Astrocyte (in vitro differentiated cells and primary cell): ENCODE results near the gene TERT. TPM values are rescaled to one million over a fixed set of nuclear protein-coding genes. Genes with fewer than 3 reads are reported as not detected.

Experiments used
- DNase-seq: peaks from one replicate; pipeline ENCODE4 v3.0.0-alpha.2; 2010; ENCODE audit warnings: low read depth
- FAIRE-seq: peaks from 2 replicates; lab custom pipeline; 2011; peaks lifted over from hg19 to GRCh38; lab: Jason Lieb, UNC
- H2AFZ ChIP-seq: 2 replicates; pipeline ENCODE4 v1.6.0; 2012; ENCODE audit warnings: low read depth, low read length, inconsistent platforms
- H3K27ac ChIP-seq: 2 replicates; pipeline ENCODE4 v1.5.1; 2011; ENCODE audit warnings: low read depth, low read length, inconsistent platforms
- H3K27me3 ChIP-seq: 2 replicates; pipeline ENCODE4 v1.6.0; 2011; ENCODE audit warnings: low read length, inconsistent platforms; ENCODE audit not compliant: insufficient read depth
- H3K36me3 ChIP-seq: 2 replicates; pipeline ENCODE4 v1.5.1; 2011; ENCODE audit warnings: low read length, inconsistent platforms; ENCODE audit not compliant: insufficient read depth
- H3K4me1 ChIP-seq: 2 replicates; pipeline ENCODE4 v1.5.1; 2011; ENCODE audit warnings: low read length, inconsistent platforms; ENCODE audit not compliant: insufficient read depth
- H3K4me2 ChIP-seq: 2 replicates; pipeline ENCODE4 v1.6.0; 2012; ENCODE audit warnings: low read length, inconsistent platforms
- H3K4me3 ChIP-seq: 2 replicates; pipeline ENCODE4 v1.5.1; 2011; ENCODE audit warnings: low read depth, mild to moderate bottlenecking, low read length, inconsistent platforms; ENCODE audit not compliant: insufficient read depth
- H3K79me2 ChIP-seq: 2 replicates; pipeline ENCODE4 v1.6.0; 2012; ENCODE audit warnings: mild to moderate bottlenecking, low read length, inconsistent platforms; ENCODE audit not compliant: insufficient read depth
- H3K9ac ChIP-seq: 2 replicates; pipeline ENCODE4 v1.6.0; 2012; ENCODE audit warnings: mild to moderate bottlenecking, low read length, inconsistent platforms
- H3K9me3 ChIP-seq: 2 replicates; pipeline ENCODE4 v1.5.1; 2012; ENCODE audit warnings: low read depth, mild to moderate bottlenecking, low read length, inconsistent platforms; ENCODE audit not compliant: insufficient read depth
- H4K20me1 ChIP-seq: 2 replicates; pipeline ENCODE4 v1.6.0; 2012; ENCODE audit warnings: low read length, inconsistent platforms; ENCODE audit not compliant: insufficient read depth
- H3K27ac Mint-ChIP-seq: one replicate; pipeline ENCODE4 v1.8.0; 2021; ENCODE audit warnings: mild to moderate bottlenecking, mixed read lengths; ENCODE audit not compliant: unreplicated experiment
- H3K27me3 Mint-ChIP-seq: one replicate; pipeline ENCODE4 v1.8.0; 2021; ENCODE audit warnings: low read depth, mixed read lengths; ENCODE audit not compliant: unreplicated experiment
- H3K36me3 Mint-ChIP-seq: one replicate; pipeline ENCODE4 v1.8.0; 2021; ENCODE audit warnings: low read depth, mixed read lengths; ENCODE audit not compliant: unreplicated experiment
- H3K4me1 Mint-ChIP-seq: one replicate; pipeline ENCODE4 v1.8.0; 2021; ENCODE audit warnings: low read depth, mixed read lengths; ENCODE audit not compliant: unreplicated experiment
- H3K4me3 Mint-ChIP-seq: one replicate; pipeline ENCODE4 v1.8.0; 2021; ENCODE audit warnings: mild to moderate bottlenecking, moderate library complexity, mixed read lengths; ENCODE audit not compliant: unreplicated experiment
- H3K9me3 Mint-ChIP-seq: one replicate; pipeline ENCODE4 v1.8.0; 2021; ENCODE audit warnings: mild to moderate bottlenecking, mixed read lengths; ENCODE audit not compliant: unreplicated experiment
- EZH2 ChIP-seq: IDR thresholded peaks from 2 replicates; pipeline ENCODE4 v1.6.1; 2012; ENCODE audit warnings: mild to moderate bottlenecking, low read length, inconsistent platforms; ENCODE audit not compliant: insufficient read depth
- total RNA-seq: library from RNA; stranded (reverse); gene quantifications from 2 replicates; pipeline ENCODE4 v1.2.1, GENCODE V29; 2021
- TF ChIP-seq, protein P1 (sequence below): IDR thresholded peaks from 2 replicates; pipeline ENCODE4 v1.5.1; 2011; ENCODE audit warnings: low read depth, mild to moderate bottlenecking, inconsistent platforms, low read length, moderate library complexity; ENCODE audit not compliant: insufficient read depth

Gene TERT
- total RNA-seq, 1 donor from 2014 or later = 0.50 TPM

DNA sequence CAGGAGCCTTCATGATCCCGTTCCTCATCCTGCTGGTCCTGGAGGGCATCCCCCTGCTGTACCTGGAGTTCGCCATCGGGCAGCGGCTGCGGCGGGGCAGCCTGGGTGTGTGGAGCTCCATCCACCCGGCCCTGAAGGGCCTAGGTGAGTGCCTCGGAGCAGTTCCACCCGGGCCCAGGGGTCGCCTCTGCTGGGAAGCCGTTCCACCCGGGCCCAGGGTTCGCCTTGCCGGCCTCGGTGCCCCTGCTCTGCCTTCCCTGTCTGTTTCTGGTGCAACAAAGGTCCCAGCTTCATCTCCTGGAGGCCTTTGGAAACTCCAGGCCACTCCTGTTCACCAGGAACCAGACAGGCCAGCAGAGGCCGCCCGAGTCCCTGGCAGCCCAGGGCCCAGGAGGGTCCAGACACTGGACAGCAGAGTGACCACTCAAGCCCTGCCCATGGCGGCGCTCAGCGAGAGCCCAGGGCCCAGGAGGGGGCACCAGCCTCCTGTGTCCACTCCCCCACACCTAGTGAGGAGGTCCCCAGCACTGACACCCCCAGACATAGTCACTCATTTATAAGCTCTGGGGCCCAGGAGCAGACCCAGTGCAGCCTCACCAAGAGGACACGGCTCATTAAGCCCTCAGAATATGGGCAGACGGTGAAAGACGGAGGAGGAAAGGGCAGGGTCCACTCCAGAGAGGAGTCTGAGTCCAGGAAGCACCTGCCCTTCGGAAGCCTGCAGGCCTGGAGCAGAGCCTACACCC is 86.0 kb downstream of the TERT start:
- Mint-ChIP-seq H3K27me3 (peaks cover 35% of the 10 kb centered on the region), H3K27ac (no peak overlapping the region), H3K4me1 (peaks cover 5% of the 10 kb centered on the region), H3K9me3 (no peaks in the 10 kb centered on the region), H3K4me3 (no peak overlapping the region), H3K36me3 (no peaks in the 10 kb centered on the region)
- no peak overlapping the region for H3K27ac ChIP-seq
- H3K4me3 ChIP-seq = no peak overlapping the region
- no peak overlapping the region for H3K4me2 ChIP-seq
- H3K4me1 ChIP-seq = no peaks in the 10 kb centered on the region
- H3K9ac ChIP-seq = no peak overlapping the region
- peaks cover 4% of the 10 kb centered on the region for H3K9me3 ChIP-seq
- H2AFZ ChIP-seq = no peak overlapping the region
- H3K79me2 ChIP-seq = no peaks in the 10 kb centered on the region
- H4K20me1 ChIP-seq = no peaks in the 10 kb centered on the region
- H3K36me3 ChIP-seq = no peaks in the 10 kb centered on the region
- H3K27me3 ChIP-seq = peaks cover 6% of the 10 kb centered on the region
- DNase-seq = no peak
- TF ChIP-seq, protein P1, sequence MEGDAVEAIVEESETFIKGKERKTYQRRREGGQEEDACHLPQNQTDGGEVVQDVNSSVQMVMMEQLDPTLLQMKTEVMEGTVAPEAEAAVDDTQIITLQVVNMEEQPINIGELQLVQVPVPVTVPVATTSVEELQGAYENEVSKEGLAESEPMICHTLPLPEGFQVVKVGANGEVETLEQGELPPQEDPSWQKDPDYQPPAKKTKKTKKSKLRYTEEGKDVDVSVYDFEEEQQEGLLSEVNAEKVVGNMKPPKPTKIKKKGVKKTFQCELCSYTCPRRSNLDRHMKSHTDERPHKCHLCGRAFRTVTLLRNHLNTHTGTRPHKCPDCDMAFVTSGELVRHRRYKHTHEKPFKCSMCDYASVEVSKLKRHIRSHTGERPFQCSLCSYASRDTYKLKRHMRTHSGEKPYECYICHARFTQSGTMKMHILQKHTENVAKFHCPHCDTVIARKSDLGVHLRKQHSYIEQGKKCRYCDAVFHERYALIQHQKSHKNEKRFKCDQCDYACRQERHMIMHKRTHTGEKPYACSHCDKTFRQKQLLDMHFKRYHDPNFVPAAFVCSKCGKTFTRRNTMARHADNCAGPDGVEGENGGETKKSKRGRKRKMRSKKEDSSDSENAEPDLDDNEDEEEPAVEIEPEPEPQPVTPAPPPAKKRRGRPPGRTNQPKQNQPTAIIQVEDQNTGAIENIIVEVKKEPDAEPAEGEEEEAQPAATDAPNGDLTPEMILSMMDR = no peak
- no peak for TF ChIP-seq EZH2
- no peak for FAIRE-seq

DNA sequence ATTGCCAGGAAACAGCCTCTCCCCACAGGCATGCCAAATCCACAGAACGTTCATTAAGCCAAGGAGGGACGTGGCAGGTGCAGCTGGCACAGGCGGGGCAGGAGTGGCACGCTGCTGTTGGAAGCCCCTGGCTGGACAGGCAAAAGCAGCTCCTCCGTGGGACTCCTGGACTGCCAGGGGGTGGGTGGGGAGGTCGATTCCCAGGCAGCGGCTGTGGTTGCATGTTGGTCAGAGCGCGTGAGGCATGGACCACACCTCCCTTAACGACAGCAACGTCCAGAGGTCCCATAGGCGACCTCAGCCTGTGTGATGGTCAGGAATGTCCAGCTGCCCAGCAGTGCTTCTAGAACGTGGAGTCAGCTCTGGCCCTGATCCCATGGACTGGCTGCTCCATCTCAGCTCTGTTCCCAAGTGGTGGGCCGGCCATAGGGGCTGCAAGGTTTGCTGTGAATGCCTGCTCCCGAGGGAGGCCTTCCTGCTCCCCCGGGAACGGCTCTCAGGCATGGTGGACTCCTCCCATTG is 86.6 kb downstream of the TERT start:
- Histone ChIP-seq H4K20me1 (no peaks in the 10 kb centered on the region), H3K9me3 (peaks cover 4% of the 10 kb centered on the region), H3K4me2 (no peak overlapping the region), H3K4me3 (no peak overlapping the region), H2AFZ (no peak overlapping the region), H3K27me3 (peaks cover 6% of the 10 kb centered on the region), H3K9ac (no peak overlapping the region), H3K27ac (no peak overlapping the region), H3K36me3 (no peaks in the 10 kb centered on the region), H3K4me1 (no peaks in the 10 kb centered on the region), H3K79me2 (no peaks in the 10 kb centered on the region)
- Mint-ChIP-seq H3K4me3 (no peak overlapping the region), H3K27me3 (peaks cover 36% of the 10 kb centered on the region), H3K27ac (no peak overlapping the region), H3K9me3 (no peaks in the 10 kb centered on the region), H3K36me3 (no peaks in the 10 kb centered on the region), H3K4me1 (peaks cover 5% of the 10 kb centered on the region)
- no peak for TF ChIP-seq EZH2
- TF ChIP-seq, protein P1 = no peak
- DNase-seq (no peak), FAIRE-seq (no peak)

DNA sequence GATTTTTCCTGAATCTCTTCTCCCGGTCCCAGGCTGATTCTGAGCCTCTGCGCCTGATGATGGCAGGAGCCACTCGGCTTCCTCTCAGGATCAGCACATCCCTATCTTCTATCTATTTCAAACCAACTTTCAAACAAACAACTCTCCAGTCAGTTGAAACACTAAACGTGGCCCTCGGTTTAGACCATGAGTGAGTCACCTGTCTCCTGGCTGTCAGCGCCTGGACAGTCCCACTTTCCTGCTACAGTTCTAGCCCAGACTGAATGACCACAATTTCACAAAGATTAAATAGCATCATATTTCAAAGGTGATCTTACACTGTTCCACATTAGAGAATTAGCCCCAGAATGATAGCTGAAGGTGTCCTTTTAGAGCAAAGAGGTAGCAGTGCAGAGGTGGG is 87.3 kb downstream of the TERT start:
- H3K4me1 ChIP-seq = no peaks in the 10 kb centered on the region
- H3K36me3 ChIP-seq = no peaks in the 10 kb centered on the region
- H2AFZ ChIP-seq = no peak overlapping the region
- H4K20me1 ChIP-seq = no peaks in the 10 kb centered on the region
- H3K4me3 ChIP-seq = no peak overlapping the region
- DNase-seq (no peak), FAIRE-seq (no peak)
- no peaks in the 10 kb centered on the region for H3K79me2 ChIP-seq
- H3K4me1 Mint-ChIP-seq = peaks cover 5% of the 10 kb centered on the region
- H3K27me3 Mint-ChIP-seq = peaks cover 38% of the 10 kb centered on the region
- peak overlapping the region; percentile 17 for H3K4me3 Mint-ChIP-seq
- no peak overlapping the region for H3K4me2 ChIP-seq
- no peaks in the 10 kb centered on the region for H3K36me3 Mint-ChIP-seq
- H3K9me3 Mint-ChIP-seq = no peaks in the 10 kb centered on the region
- no peak overlapping the region for H3K27ac ChIP-seq
- no peak overlapping the region for H3K9ac ChIP-seq
- H3K27me3 ChIP-seq = peaks cover 6% of the 10 kb centered on the region
- TF ChIP-seq EZH2 = no peak
- TF ChIP-seq, protein P1 = no peak
- H3K9me3 ChIP-seq = peaks cover 4% of the 10 kb centered on the region
- H3K27ac Mint-ChIP-seq = peak overlapping the region; percentile 48
